Choroid plexus epithelial cell (primary cell): ENCODE results near the gene IPO8.
"Not testable (repeated sequence)": the region's sequence is repeated elsewhere in the genome, so short reads cannot be mapped to it uniquely, and the experiment has no call there.

Source experiments
- DNase-seq: peaks from one replicate; pipeline ENCODE4 v3.0.0-alpha.2; 2010; ENCODE audit warnings: low read depth
- H3K4me3 ChIP-seq: 2 replicates; pipeline ENCODE4 v1.5.1; 2011; ENCODE audit warnings: low read depth, mild to moderate bottlenecking, control low read depth, low read length, moderate library complexity
- CTCF ChIP-seq: conservative IDR thresholded peaks from 2 replicates; pipeline ENCODE4 v1.5.1; 2011; ENCODE audit warnings: low read depth, mild to moderate bottlenecking, control low read depth, inconsistent platforms, low read length, moderate library complexity

IPO8 gene

DNA sequence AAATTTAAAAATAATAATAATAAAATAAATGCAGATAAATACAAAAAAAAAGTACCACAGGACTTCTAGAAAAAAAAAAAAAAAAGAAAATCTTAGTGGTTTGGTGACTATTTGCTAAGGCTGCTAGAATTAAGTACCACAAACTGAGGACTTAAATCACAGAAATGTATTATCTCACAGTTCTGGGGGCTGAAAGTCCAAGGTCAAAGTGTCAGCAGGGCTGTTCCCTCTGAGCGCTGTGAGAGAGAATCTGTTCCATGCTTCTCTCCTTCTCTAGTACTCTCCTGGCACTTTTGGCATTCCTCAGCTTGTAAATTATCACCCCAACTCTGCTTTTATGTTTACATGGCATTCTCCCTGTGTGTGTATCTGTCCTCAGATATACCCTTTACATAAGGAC lies 101.2 kb downstream of the IPO8 start:
- H3K4me3 ChIP-seq, result no peak overlapping the region
- no peak for TF ChIP-seq CTCF
- DNase-seq, result peak; percentile 74

DNA sequence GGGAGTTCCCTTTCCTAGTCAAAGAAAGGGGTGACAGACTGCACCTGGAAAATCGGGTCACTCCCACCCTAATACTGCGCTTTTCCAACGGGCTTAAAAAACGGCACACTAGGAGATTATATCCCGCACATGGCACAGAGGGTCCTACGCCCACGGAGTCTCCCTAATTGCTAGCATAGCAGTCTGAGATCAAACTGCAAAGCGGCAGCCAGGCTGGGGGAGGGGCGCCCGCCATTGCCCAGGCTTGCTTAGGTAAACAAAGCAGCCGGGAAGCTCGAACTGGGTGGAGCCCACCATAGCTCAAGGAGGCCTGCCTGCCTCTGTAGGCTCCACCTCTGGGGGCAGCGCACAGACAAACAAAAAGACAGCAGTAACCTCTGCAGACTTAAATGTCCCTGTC lies 107.1 kb downstream of the IPO8 start:
- DNase-seq, H3K4me3 ChIP-seq: not testable (repeated sequence)

DNA sequence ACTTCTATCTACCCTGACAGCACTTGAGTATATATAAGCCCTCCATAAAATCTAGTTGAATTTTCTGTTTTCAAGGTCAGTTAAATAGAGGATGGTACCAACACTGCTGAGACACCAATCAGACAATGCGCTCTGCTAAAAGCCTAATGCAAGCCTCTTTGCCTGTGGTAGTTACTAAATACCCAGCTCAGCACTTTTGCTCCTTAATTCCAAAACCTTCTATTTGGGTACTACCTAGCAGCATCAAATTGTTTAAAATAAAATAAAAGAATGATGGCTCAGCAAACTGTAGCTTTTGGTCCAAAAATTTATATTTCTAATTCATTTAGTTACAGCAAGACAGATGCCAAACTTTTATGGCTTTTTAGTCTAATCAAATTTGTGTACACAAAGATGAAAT lies 107.9 kb downstream of the IPO8 start:
- no peak for TF ChIP-seq CTCF
- DNase-seq, result no peak
- no peak overlapping the region for H3K4me3 ChIP-seq

- TF ChIP-seq CTCF, result no peak
- no peak overlapping the region for H3K4me3 ChIP-seq
- DNase-seq, result no peak
These were observed 109.8 kb downstream of the IPO8 start for GRCh38 chr12:30585877-30586276.

DNA sequence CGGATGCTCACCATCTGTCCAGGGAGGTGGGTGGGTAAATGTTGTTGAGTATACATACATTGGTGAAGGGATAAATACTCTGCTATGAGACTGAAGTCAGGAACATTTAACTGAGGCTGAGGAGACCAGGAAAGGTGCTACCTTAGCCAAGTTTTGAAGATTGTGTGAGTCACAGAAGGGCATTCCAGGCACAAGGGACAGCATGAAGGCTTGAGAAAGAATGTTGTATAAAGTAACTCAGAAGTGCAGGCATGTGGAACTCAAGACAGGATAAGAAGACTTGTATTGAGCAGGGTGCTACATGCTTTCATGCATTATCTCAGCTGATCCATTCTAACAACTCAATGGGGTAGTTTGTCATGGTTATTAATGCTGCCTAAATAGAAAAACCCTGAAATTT lies 112.7 kb downstream of the IPO8 start:
- DNase-seq, result peak; percentile 19
- H3K4me3 ChIP-seq, result no peak overlapping the region
- TF ChIP-seq CTCF, result no peak

DNA sequence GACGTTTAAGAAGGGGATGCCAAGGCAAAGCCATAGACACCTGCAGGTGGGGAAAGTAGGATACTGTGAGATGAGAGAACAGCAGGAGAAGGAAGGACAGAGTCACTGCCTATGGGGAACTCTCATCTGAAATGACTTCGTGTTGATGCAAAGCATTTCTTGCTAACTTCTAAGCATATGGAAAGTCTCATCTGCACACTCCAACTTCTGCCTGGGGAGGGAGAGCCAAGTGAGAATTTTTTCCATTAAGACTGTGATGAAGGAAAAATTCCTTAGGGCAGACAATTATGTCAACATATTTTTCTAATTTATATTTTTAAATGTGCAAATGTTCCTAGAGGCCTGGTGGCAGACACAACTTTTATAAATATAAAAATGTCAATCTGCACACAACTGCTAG lies 115.3 kb downstream of the IPO8 start:
- TF ChIP-seq CTCF, result no peak
- DNase-seq, result no peak

More for the DNA sequence above, 115.3 kb downstream of the IPO8 start:
- H3K4me3 ChIP-seq, result no peak overlapping the region
